ENCODE results near the gene GLRX5.

GLRX5 gene

DNA sequence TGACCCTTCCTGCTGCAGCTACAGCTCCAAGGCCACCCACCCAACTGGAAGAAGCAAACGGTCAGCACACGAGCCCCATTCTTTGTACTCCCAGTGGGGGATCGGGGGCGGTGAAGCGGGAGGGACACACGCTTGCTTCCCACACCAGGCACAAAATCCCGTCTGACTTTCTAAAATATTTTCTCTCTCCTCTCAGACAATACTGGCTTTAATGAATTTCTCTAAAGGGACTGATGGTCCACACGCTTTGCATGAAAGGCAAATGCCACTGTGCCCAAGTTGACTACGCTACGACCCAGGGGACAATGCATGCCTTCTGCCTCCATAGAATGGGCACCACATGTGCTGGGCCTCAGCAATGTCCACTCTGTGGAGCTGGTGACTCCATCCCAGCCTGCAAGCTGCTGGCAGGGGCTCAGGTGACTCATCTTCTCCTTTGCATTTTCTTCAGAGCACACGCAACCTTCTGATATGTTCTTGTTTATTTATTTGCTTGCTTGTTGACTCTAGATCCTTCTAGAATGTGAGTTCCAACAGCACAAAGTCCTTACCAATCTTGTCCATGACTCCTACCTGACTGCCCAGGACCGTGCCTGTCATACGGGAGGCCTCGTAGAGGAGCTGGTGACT is 34.0 kb upstream of the GLRX5 start:
- TF ChIP-seq, protein P1, sequence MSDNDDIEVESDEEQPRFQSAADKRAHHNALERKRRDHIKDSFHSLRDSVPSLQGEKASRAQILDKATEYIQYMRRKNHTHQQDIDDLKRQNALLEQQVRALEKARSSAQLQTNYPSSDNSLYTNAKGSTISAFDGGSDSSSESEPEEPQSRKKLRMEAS (IDR thresholded peaks at IDR 0.05; ENCODE audit: low read depth, low read length): no peak
- no peak for TF ChIP-seq MYC (IDR thresholded peaks at IDR 0.05; ENCODE audit: low read depth, low read length)
- TF ChIP-seq POLR2A (IDR thresholded peaks at IDR 0.05; ENCODE audit: extremely low read depth, insufficient read length): no peak
- TF ChIP-seq, protein P2, sequence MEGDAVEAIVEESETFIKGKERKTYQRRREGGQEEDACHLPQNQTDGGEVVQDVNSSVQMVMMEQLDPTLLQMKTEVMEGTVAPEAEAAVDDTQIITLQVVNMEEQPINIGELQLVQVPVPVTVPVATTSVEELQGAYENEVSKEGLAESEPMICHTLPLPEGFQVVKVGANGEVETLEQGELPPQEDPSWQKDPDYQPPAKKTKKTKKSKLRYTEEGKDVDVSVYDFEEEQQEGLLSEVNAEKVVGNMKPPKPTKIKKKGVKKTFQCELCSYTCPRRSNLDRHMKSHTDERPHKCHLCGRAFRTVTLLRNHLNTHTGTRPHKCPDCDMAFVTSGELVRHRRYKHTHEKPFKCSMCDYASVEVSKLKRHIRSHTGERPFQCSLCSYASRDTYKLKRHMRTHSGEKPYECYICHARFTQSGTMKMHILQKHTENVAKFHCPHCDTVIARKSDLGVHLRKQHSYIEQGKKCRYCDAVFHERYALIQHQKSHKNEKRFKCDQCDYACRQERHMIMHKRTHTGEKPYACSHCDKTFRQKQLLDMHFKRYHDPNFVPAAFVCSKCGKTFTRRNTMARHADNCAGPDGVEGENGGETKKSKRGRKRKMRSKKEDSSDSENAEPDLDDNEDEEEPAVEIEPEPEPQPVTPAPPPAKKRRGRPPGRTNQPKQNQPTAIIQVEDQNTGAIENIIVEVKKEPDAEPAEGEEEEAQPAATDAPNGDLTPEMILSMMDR (IDR thresholded peaks at IDR 0.05; ENCODE audit: low read depth, low read length): no peak
- H3K4me3 ChIP-seq (ENCODE audit: low read depth, low read length): no peak overlapping the region
- DNase-seq (ENCODE audit: low read depth): no peak

DNA sequence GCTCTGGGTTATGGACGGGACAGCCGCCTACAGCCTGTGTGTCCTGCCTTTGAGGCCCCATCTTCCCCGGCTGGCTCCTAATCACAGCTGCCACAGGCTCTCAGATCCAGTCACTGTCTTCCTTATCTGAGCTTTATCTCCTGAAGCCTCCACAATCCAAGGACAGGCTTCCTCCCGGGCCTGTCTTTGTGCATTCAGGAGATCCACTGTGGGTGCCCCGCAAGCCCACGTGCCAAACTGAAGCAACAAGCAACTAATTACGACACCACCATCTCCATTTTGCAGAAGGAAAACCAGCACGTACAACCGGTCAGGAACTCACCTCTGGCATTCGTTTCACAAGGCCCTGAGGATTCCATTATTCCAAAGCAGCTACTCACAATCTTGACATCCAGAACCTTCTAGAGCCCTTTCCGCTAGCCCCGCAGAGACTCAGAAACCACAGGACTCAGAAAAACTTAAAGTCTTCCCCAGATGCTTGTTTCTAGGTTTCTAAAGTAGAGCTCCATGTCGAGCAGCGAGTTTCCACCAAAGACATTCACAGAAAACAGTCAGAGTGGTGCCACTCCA is 32.4 kb upstream of the GLRX5 start:
- DNase-seq (ENCODE audit: low read depth): no peak
- TF ChIP-seq, protein P2 (IDR thresholded peaks at IDR 0.05; ENCODE audit: low read depth, low read length): no peak
- TF ChIP-seq MYC (IDR thresholded peaks at IDR 0.05; ENCODE audit: low read depth, low read length) (no peak), POLR2A (IDR thresholded peaks at IDR 0.05; ENCODE audit: extremely low read depth, insufficient read length) (no peak)
- TF ChIP-seq, protein P1 (IDR thresholded peaks at IDR 0.05; ENCODE audit: low read depth, low read length): no peak
- no peak overlapping the region for H3K4me3 ChIP-seq (ENCODE audit: low read depth, low read length)

DNA sequence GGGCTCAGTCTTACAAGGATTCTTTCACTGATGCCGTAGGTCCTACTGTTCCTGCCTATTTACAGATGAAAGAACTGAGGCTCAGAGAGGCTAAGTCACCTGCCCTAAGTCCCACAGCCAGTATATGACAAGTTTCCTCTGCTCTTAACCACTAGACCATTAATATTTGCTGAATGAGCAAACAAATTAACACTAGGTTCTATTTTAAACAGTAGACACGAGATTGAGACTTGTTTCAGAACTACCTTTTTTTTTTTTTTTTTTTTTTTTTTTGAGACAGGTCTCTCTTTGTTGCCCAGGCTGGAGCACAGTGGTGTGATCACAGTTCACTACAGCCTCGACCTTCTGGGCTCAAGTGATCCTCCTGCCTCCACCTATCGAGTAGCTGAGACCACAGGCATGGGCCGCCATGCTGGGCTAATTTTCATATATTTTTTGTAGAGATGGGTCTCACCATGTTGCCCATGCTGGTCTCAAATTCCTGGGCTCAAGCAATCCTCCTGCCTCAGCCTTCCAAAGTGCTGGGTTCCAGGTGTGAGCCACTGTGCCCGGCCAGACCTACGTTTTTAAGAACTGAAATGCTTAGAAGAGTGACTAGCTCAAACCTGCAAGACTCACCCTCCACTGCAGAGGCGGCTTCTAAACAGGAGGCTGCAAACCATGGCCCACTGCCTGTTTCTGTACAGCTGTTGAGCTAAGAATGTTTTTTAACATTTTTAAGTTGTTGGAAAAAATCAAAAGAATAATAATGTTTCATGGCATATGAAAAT is 31.3 kb upstream of the GLRX5 start:
- no peak for DNase-seq (ENCODE audit: low read depth)
- no peak overlapping the region for H3K4me3 ChIP-seq (ENCODE audit: low read depth, low read length)
- TF ChIP-seq POLR2A (IDR thresholded peaks at IDR 0.05; ENCODE audit: extremely low read depth, insufficient read length) (no peak), MYC (IDR thresholded peaks at IDR 0.05; ENCODE audit: low read depth, low read length) (no peak)
- TF ChIP-seq, protein P2 (IDR thresholded peaks at IDR 0.05; ENCODE audit: low read depth, low read length): no peak
- TF ChIP-seq, protein P1 (IDR thresholded peaks at IDR 0.05; ENCODE audit: low read depth, low read length): no peak

DNA sequence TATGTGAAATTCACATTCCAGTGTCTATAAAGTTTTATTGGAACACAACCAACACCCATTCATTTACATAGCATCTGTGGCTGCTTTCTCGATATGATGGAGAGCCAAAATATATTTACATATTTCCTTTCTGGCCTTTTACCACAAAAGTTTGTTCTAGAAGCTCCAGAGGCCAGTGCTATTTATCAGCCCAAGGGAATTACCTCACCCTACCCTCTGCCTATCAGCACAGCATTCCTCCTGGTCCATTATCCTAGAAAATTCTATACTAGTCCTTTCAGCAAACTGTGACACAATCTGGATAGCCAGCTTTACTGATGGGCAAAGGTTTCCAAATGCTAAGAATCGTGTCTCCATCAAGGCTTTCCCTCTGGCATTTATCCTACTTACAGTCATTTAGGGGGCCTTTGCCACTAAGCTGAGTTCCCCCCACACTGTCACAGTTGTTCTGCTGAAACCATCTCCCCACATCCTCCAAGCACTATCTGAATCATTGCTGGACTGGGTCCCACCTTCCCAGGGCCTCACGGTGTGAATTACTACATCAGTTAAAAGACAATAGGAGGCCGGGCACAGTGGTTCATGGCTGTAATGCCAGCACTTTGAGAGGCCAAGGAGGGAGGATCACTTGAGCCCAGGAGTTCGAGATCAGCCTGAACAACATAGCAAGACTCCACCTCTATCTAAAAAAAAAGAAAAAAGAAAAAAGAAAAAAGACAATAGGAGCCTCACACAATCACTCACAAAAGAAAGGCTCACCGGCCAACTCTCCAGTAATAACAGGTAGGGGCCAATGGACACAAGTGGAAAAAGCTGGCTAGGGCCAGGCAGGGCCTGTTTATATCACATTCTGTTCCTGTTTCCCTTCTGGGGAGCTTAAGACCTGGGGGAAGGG is 30.5 kb upstream of the GLRX5 start:
- TF ChIP-seq, protein P1 (IDR thresholded peaks at IDR 0.05; ENCODE audit: low read depth, low read length): no peak
- no peak for TF ChIP-seq MYC (IDR thresholded peaks at IDR 0.05; ENCODE audit: low read depth, low read length)
- TF ChIP-seq, protein P2 (IDR thresholded peaks at IDR 0.05; ENCODE audit: low read depth, low read length): no peak
- TF ChIP-seq POLR2A (IDR thresholded peaks at IDR 0.05; ENCODE audit: extremely low read depth, insufficient read length): no peak
- H3K4me3 ChIP-seq (ENCODE audit: low read depth, low read length): no peak overlapping the region
- no peak for DNase-seq (ENCODE audit: low read depth)

DNA sequence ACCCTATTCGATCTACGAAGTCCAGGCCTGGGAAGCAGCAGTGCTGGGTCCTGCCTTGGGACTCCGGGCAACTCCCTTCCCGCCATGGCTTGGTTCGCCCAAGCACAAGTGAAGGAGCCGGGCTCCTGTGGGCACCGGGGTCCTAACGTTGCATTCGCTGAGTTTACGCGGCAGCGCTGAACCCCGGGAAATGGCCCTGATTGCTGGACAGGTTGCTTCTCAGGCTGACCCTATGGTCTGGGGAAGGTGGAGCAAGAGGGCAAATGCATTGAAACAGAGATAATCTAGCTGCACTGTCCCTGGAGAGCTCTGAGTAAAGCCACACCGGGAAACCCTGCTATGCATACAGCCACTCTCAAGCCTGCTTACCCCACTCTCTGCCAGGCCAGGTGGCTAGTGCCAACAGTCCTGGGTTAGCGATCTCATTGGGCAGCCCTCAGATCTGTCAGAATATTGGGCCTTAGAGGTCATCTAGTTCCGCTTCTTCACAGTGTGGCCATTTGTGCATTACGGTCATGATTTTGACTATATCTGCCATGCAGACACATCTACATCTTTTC is 29.7 kb upstream of the GLRX5 start:
- DNase-seq (ENCODE audit: low read depth): no peak
- TF ChIP-seq MYC (IDR thresholded peaks at IDR 0.05; ENCODE audit: low read depth, low read length): no peak
- TF ChIP-seq, protein P2 (IDR thresholded peaks at IDR 0.05; ENCODE audit: low read depth, low read length): no peak
- TF ChIP-seq, protein P1 (IDR thresholded peaks at IDR 0.05; ENCODE audit: low read depth, low read length): no peak
- no peak for TF ChIP-seq POLR2A (IDR thresholded peaks at IDR 0.05; ENCODE audit: extremely low read depth, insufficient read length)
- H3K4me3 ChIP-seq (ENCODE audit: low read depth, low read length): no peak overlapping the region

Measured in NB4 (cell line).